ENCODE results near the gene TNNT3. TPM values are rescaled to one million over a fixed set of nuclear protein-coding genes. Genes with fewer than 3 reads are reported as not detected.
A peak's percentile ranks its signal among the peaks of the same experiment; 100 is the strongest.

Gene TNNT3
- total RNA-seq, 2 experiments from 2014 or later = 19.1 to 21.9 TPM

- no peak overlapping the region for H3K4me3 ChIP-seq (ENCODE audit: low read length)
- peaks cover 8% of the 10 kb centered on the region for H3K4me1 ChIP-seq (ENCODE audit: insufficient read depth, low read length)
- H3K27me3 Mint-ChIP-seq = peaks cover 6% of the 10 kb centered on the region
- H3K27ac Mint-ChIP-seq = no peak overlapping the region
- H3K4me3 Mint-ChIP-seq = no peak overlapping the region
- intact Hi-C loops (cut with DNase I, micrococcal nuclease) = no loop called here
- H3K4me1 Mint-ChIP-seq (ENCODE audit: low read depth) = peaks cover 7% of the 10 kb centered on the region
- H3K27me3 ChIP-seq (ENCODE audit: control insufficient read depth in 1 of 2, insufficient read depth in 2 of 2, low read length in 2 of 2) = no peaks in the 10 kb centered on the region
- DNase-seq (peak in 1 of 14 experiments; percentile 14), ATAC-seq (ENCODE audit: poor library complexity) (no peak)
- ChIA-PET POLR2A (no interaction called here), CTCF (no interaction called here)
- H3K27ac ChIP-seq (ENCODE audit: low read depth in 1 of 2, low read length in 2 of 2) = no peak overlapping the region
- H3K36me3 Mint-ChIP-seq (ENCODE audit: low read depth) = no peaks in the 10 kb centered on the region
- no peak for TF ChIP-seq CTCF (IDR thresholded peaks at IDR 0.05)
- H3K9me3 ChIP-seq (ENCODE audit: control insufficient read depth in 1 of 2, insufficient read depth in 1 of 2, low read length in 2 of 2) = no peaks in the 10 kb centered on the region
- H3K36me3 ChIP-seq (ENCODE audit: insufficient read depth, low read length) = no peaks in the 10 kb centered on the region
- no peaks in the 10 kb centered on the region for H3K9me3 Mint-ChIP-seq
Measured at GRCh38 chr11:1924646-1925372, 5.3 kb downstream of the TNNT3 start.

- no peak for ATAC-seq (ENCODE audit: poor library complexity)
- Histone ChIP-seq H3K4me3 (ENCODE audit: low read length) (no peak overlapping the region), H3K36me3 (ENCODE audit: insufficient read depth, low read length) (no peaks in the 10 kb centered on the region), H3K27me3 (ENCODE audit: control insufficient read depth in 1 of 2, insufficient read depth in 2 of 2, low read length in 2 of 2) (no peaks in the 10 kb centered on the region), H3K4me1 (ENCODE audit: insufficient read depth, low read length) (peaks cover 14% of the 10 kb centered on the region), H3K9me3 (ENCODE audit: control insufficient read depth in 1 of 2, insufficient read depth in 1 of 2, low read length in 2 of 2) (no peaks in the 10 kb centered on the region), H3K27ac (ENCODE audit: low read depth in 1 of 2, low read length in 2 of 2) (no peak overlapping the region)
- TF ChIP-seq CTCF (IDR thresholded peaks at IDR 0.05) = no peak
- Mint-ChIP-seq H3K4me1 (ENCODE audit: low read depth) (peaks cover 7% of the 10 kb centered on the region), H3K36me3 (ENCODE audit: low read depth) (no peaks in the 10 kb centered on the region), H3K27ac (no peak overlapping the region), H3K4me3 (no peak overlapping the region), H3K27me3 (peaks cover 6% of the 10 kb centered on the region), H3K9me3 (no peaks in the 10 kb centered on the region)
- ChIA-PET CTCF (no interaction called here), POLR2A (no interaction called here)
- peak in 1 of 14 experiments; percentile 13 for DNase-seq
- intact Hi-C loops (cut with DNase I, micrococcal nuclease) = no loop called here
Measured at GRCh38 chr11:1925373-1926155, 6.1 kb downstream of the TNNT3 start.

- no peak overlapping the region for H3K27ac Mint-ChIP-seq
- no peaks in the 10 kb centered on the region for H3K27me3 ChIP-seq (ENCODE audit: control insufficient read depth in 1 of 2, insufficient read depth in 2 of 2, low read length in 2 of 2)
- intact Hi-C loops (cut with DNase I, micrococcal nuclease) = no loop called here
Measured at GRCh38 chr11:1926156-1927025, 6.9 kb downstream of the TNNT3 start.

More at GRCh38 chr11:1926156-1927025, 6.9 kb downstream of the TNNT3 start:
- TF ChIP-seq CTCF (IDR thresholded peaks at IDR 0.05) = no peak
- Histone ChIP-seq H3K9me3 (ENCODE audit: control insufficient read depth in 1 of 2, insufficient read depth in 1 of 2, low read length in 2 of 2) (no peaks in the 10 kb centered on the region), H3K27ac (ENCODE audit: low read depth in 1 of 2, low read length in 2 of 2) (no peak overlapping the region), H3K4me1 (ENCODE audit: insufficient read depth, low read length) (peaks cover 10% of the 10 kb centered on the region), H3K4me3 (ENCODE audit: low read length) (no peak overlapping the region), H3K36me3 (ENCODE audit: insufficient read depth, low read length) (no peaks in the 10 kb centered on the region)
- Mint-ChIP-seq H3K4me1 (ENCODE audit: low read depth) (peaks cover 7% of the 10 kb centered on the region), H3K36me3 (ENCODE audit: low read depth) (no peaks in the 10 kb centered on the region), H3K4me3 (no peak overlapping the region), H3K9me3 (no peaks in the 10 kb centered on the region), H3K27me3 (peaks cover 6% of the 10 kb centered on the region)
- ATAC-seq (ENCODE audit: poor library complexity) (no peak), DNase-seq (peak in 1 of 14 experiments; percentile 27)
- CTCF ChIA-PET = no interaction called here
- POLR2A ChIA-PET = no interaction called here
